Neural crest cell (in vitro differentiated cells): ENCODE data around the gene ACSF3. TPM values are rescaled to one million over a fixed set of nuclear protein-coding genes. Genes with fewer than 3 reads are reported as not detected.

Source experiments
- DNase-seq: peaks from one replicate; pipeline ENCODE4 v3.0.0; 2021; ENCODE audit warnings: low read depth, mixed read lengths, low spot score
- H3K27ac Mint-ChIP-seq: one replicate; pipeline ENCODE4 v1.8.0; 2021; ENCODE audit warnings: mild to moderate bottlenecking, mixed read lengths; ENCODE audit not compliant: unreplicated experiment
- H3K27me3 Mint-ChIP-seq: 2 replicates; pipeline ENCODE4 v1.8.0; 2021; ENCODE audit warnings: low read depth, mild to moderate bottlenecking, mixed read lengths
- H3K36me3 Mint-ChIP-seq: 2 replicates; pipeline ENCODE4 v1.8.0; 2021; ENCODE audit warnings: low read depth, mild to moderate bottlenecking, mixed read lengths
- H3K4me1 Mint-ChIP-seq: 2 replicates; pipeline ENCODE4 v1.8.0; 2021; ENCODE audit warnings: mixed read lengths
- H3K4me3 Mint-ChIP-seq: one replicate; pipeline ENCODE4 v1.8.0; 2021; ENCODE audit warnings: mild to moderate bottlenecking, mixed read lengths
- H3K9me3 Mint-ChIP-seq: 2 replicates; pipeline ENCODE4 v1.8.0; 2021; ENCODE audit warnings: mixed read lengths
- CTCF ChIP-seq: fragments of 200-600 bp; sonication (generic); conservative IDR thresholded peaks from 2 replicates; pipeline ENCODE4 v1.5.0; 2021; ENCODE audit warnings: antibody characterized with exemption, mild to moderate bottlenecking
- total RNA-seq: library from RNA; stranded (reverse); gene quantifications from 2 replicates; pipeline ENCODE4 v1.2.1, GENCODE V29; 2021

The ACSF3 gene
- total RNA-seq, 1 donor from 2014 or later: 31.0 TPM

- Mint-ChIP-seq H3K27me3 (peaks cover 17% of the 10 kb centered on the region), H3K4me1 (peaks cover 15% of the 10 kb centered on the region), H3K27ac (peak overlapping the region; percentile 35), H3K4me3 (no peak overlapping the region), H3K9me3 (no peaks in the 10 kb centered on the region), H3K36me3 (no peaks in the 10 kb centered on the region)
- TF ChIP-seq CTCF: no peak
- no peak for DNase-seq
Measured at GRCh38 chr16:89166696-89167424, 73.2 kb downstream of the ACSF3 start.

GRCh38 chr16:89167425-89167941, 73.8 kb downstream of the ACSF3 start:
- H3K4me1 Mint-ChIP-seq: peaks cover 11% of the 10 kb centered on the region
- H3K36me3 Mint-ChIP-seq: no peaks in the 10 kb centered on the region
- peak; percentile 91 for TF ChIP-seq CTCF
- peaks cover 16% of the 10 kb centered on the region for H3K27me3 Mint-ChIP-seq
- H3K27ac Mint-ChIP-seq: no peak overlapping the region
- DNase-seq: peak; percentile 100
- H3K9me3 Mint-ChIP-seq: no peaks in the 10 kb centered on the region
- no peak overlapping the region for H3K4me3 Mint-ChIP-seq

- Mint-ChIP-seq H3K9me3 (no peaks in the 10 kb centered on the region), H3K4me3 (no peak overlapping the region), H3K27ac (no peak overlapping the region), H3K36me3 (no peaks in the 10 kb centered on the region), H3K4me1 (peaks cover 11% of the 10 kb centered on the region), H3K27me3 (peaks cover 22% of the 10 kb centered on the region)
- DNase-seq: no peak
- TF ChIP-seq CTCF: no peak
Measured at GRCh38 chr16:89168381-89169189, 74.9 kb downstream of the ACSF3 start.

- Mint-ChIP-seq H3K36me3 (no peaks in the 10 kb centered on the region), H3K27me3 (peaks cover 22% of the 10 kb centered on the region), H3K9me3 (no peaks in the 10 kb centered on the region), H3K4me3 (no peak overlapping the region), H3K27ac (no peak overlapping the region), H3K4me1 (peaks cover 4% of the 10 kb centered on the region)
- TF ChIP-seq CTCF: no peak
- DNase-seq: no peak
Measured at GRCh38 chr16:89169778-89170177, 76.1 kb downstream of the ACSF3 start.

- no peak for TF ChIP-seq CTCF
- Mint-ChIP-seq H3K27ac (no peak overlapping the region), H3K27me3 (peaks cover 22% of the 10 kb centered on the region), H3K4me1 (peaks cover 4% of the 10 kb centered on the region), H3K36me3 (no peaks in the 10 kb centered on the region), H3K4me3 (peak overlapping the region; percentile 38), H3K9me3 (no peaks in the 10 kb centered on the region)
- no peak for DNase-seq
Measured at GRCh38 chr16:89170346-89171215, 76.9 kb downstream of the ACSF3 start.
